Gastroesophageal sphincter (tissue), 4 donors: ENCODE data around the gene FCN3. TPM values are rescaled to one million over a fixed set of nuclear protein-coding genes. Genes with fewer than 3 reads are reported as not detected.

ENCODE experiments used
- ATAC-seq: fragments of 150-250 bp; one replicate; pipeline ENCODE4 v1.9.1; 2016; ENCODE audit warnings: mild to moderate bottlenecking, moderate library complexity
- H3K27ac ChIP-seq, 4 donors: fragments of 200-600 bp; sonication (generic) in 3 of 4; 1 replicate in 3 of 4; 2 replicates in 1 of 4; pipeline ENCODE4 v1.5.1; 2016 to 2019
- H3K27me3 ChIP-seq: fragments of 200-600 bp; sonication (generic); one replicate; pipeline ENCODE4 v1.5.1; 2019
- H3K36me3 ChIP-seq, 2 donors: fragments of 200-600 bp; sonication (generic); one replicate each; pipeline ENCODE4 v1.5.1; 2019; ENCODE audit warnings: control low read depth in 1 of 2
- H3K4me1 ChIP-seq, 3 donors: fragments of 200-600 bp; sonication (generic); 1 replicate in 2 of 3; 2 replicates in 1 of 3; pipeline ENCODE4 v1.5.1; 2016 to 2019; ENCODE audit warnings: control low read depth in 2 of 3
- H3K4me3 ChIP-seq, 2 donors: fragments of 200-600 bp; sonication (generic); one replicate each; pipeline ENCODE4 v1.5.1; 2019; ENCODE audit warnings: mild to moderate bottlenecking in 1 of 2, moderate library complexity in 1 of 2
- H3K9me3 ChIP-seq, 3 donors: fragments of 200-600 bp; sonication (generic); one replicate each; pipeline ENCODE4 v1.5.1; 2017 to 2019; ENCODE audit warnings: control low read depth in 2 of 3
- CTCF ChIP-seq, 4 experiments: fragments of 200-600 bp in 2 of 4; fragments of 450-650 bp in 2 of 4; sonication (generic) in 1 of 4; IDR thresholded peaks; one replicate each; pipeline ENCODE4 v1.5.1; 2017 to 2019; ENCODE audit warnings: antibody characterized with exemption in 4 of 4, mild to moderate bottlenecking in 2 of 4, moderate library complexity in 2 of 4
- EP300 ChIP-seq: sonication (generic); formaldehyde crosslinking; IDR thresholded peaks from one replicate; pipeline ENCODE4 v1.6.1; 2017; ENCODE audit warnings: antibody characterized with exemption, mild to moderate bottlenecking
- POLR2A ChIP-seq, 2 donors: fragments of 450-650 bp; IDR thresholded peaks; one replicate each; pipeline ENCODE4 v1.6.1; 2017; ENCODE audit warnings: antibody characterized with exemption in 2 of 2, mild to moderate bottlenecking in 2 of 2, moderate library complexity in 1 of 2
- POLR2AphosphoS5 ChIP-seq: sonication (generic); formaldehyde crosslinking; IDR thresholded peaks from one replicate; pipeline ENCODE4 v1.6.1; 2017; ENCODE audit warnings: antibody characterized with exemption
- WGBS, 2 donors: methylation state at CpG; one replicate each; pipeline ENCODE4 v1.1.5; 2018; ENCODE audit warnings: low coverage in 1 of 2; 5-methylcytosine and 5-hydroxymethylcytosine counted together
- total RNA-seq, 4 donors: library from RNA; depleted of rRNA; stranded (reverse); fragments of >200 nt; gene quantifications; one replicate each; pipeline ENCODE4 v1.1.0, GENCODE V29; 2016

FCN3 gene
- total RNA-seq, 4 donors from 2014 or later, result 4.6 to 11.5 (median 6.3) TPM

GRCh38 chr1:27353629-27354028 lies 21.0 kb downstream of the FCN3 start:
- WGBS, 2 donors, result 80% methylated on average over 2 of the region's 3 CpGs; no CpG with 5 or more reads in 1 of the 2 donors
- no peaks in the 10 kb centered on the region for H3K9me3 ChIP-seq
- H3K4me1 ChIP-seq, result peaks cover 0 to 47% (median 23%) of the 10 kb centered on the region in 3 donors
- ATAC-seq, result no peak
- peaks cover 0 to 60% of the 10 kb centered on the region in 2 donors for H3K36me3 ChIP-seq
- TF ChIP-seq POLR2A (IDR thresholded peaks at IDR 0.05) (no peak), CTCF (IDR thresholded peaks at IDR 0.05) (no peak), POLR2AphosphoS5 (no peak), EP300 (no peak)
- H3K4me3 ChIP-seq, result no peak overlapping the region
- H3K27me3 ChIP-seq, result peaks cover 25% of the 10 kb centered on the region
- no peak overlapping the region for H3K27ac ChIP-seq

GRCh38 chr1:27353166-27353565 lies 21.5 kb downstream of the FCN3 start:
- H3K27me3 ChIP-seq, result peaks cover 29% of the 10 kb centered on the region
- ATAC-seq, result no peak
- H3K9me3 ChIP-seq, result no peaks in the 10 kb centered on the region
- H3K27ac ChIP-seq, result no peak overlapping the region
- no peak overlapping the region for H3K4me3 ChIP-seq
- H3K4me1 ChIP-seq, result peaks cover 0 to 45% (median 23%) of the 10 kb centered on the region in 3 donors
- peaks cover 0 to 56% of the 10 kb centered on the region in 2 donors for H3K36me3 ChIP-seq
- TF ChIP-seq POLR2A (IDR thresholded peaks at IDR 0.05) (no peak), CTCF (IDR thresholded peaks at IDR 0.05) (no peak), POLR2AphosphoS5 (no peak), EP300 (no peak)
- WGBS, 2 donors, result 100% methylated on average over 3 of the region's 13 CpGs; no CpG with 5 or more reads in 1 of the 2 donors

GRCh38 chr1:27351541-27352107 lies 23.0 kb downstream of the FCN3 start:
- H3K4me1 ChIP-seq, result peaks cover 0 to 31% (median 20%) of the 10 kb centered on the region in 3 donors
- peaks cover 0 to 40% of the 10 kb centered on the region in 2 donors for H3K36me3 ChIP-seq
- no peak for ATAC-seq
- peak overlapping the region in 3 of 4 donors; percentile 27 to 57 (median 48) for H3K27ac ChIP-seq
- H3K27me3 ChIP-seq, result peaks cover 44% of the 10 kb centered on the region
- TF ChIP-seq EP300 (no peak), POLR2AphosphoS5 (no peak), CTCF (IDR thresholded peaks at IDR 0.05) (no peak)
- H3K9me3 ChIP-seq, result no peaks in the 10 kb centered on the region
- WGBS, 2 donors, result 10% methylated on average over 2 of the region's 8 CpGs; no CpG with 5 or more reads in 1 of the 2 donors
- H3K4me3 ChIP-seq, result no peak overlapping the region

GRCh38 chr1:27350663-27351540 lies 23.7 kb downstream of the FCN3 start:
- H3K27me3 ChIP-seq, result peaks cover 46% of the 10 kb centered on the region
- no CpG with 5 or more reads among the region's 62 CpGs for WGBS, 2 donors
- no peaks in the 10 kb centered on the region for H3K9me3 ChIP-seq
- H3K4me1 ChIP-seq, result peaks cover 0 to 31% (median 20%) of the 10 kb centered on the region in 3 donors
- ATAC-seq, result peak; percentile 50
- peaks cover 0 to 33% of the 10 kb centered on the region in 2 donors for H3K36me3 ChIP-seq
- peak overlapping the region in 1 of 2 donors; percentile 53 for H3K4me3 ChIP-seq
- H3K27ac ChIP-seq, result peak overlapping the region in 3 of 4 donors; percentile 27 to 57 (median 48)
- TF ChIP-seq POLR2AphosphoS5, result peak; percentile 32
- TF ChIP-seq CTCF (IDR thresholded peaks at IDR 0.05), result peak in 1 of 4 experiments; percentile 20
- no peak for TF ChIP-seq POLR2A (IDR thresholded peaks at IDR 0.05)
